ENCODE results near the gene EBF3.

The EBF3 gene

GRCh38 chr10:129970465-129971364 is 6.6 kb upstream of the EBF3 start:
- no peak overlapping the region for H3K27ac ChIP-seq (ENCODE audit: low read depth, low read length)
- no peaks in the 10 kb centered on the region for H3K9me3 ChIP-seq (ENCODE audit: control insufficient read depth, insufficient read depth, low read length)
- H3K4me3 ChIP-seq (ENCODE audit: low read depth, low read length): peak overlapping the region; percentile 34; the same call in 1 of the 2 replicates
- no peaks in the 10 kb centered on the region for H3K36me3 ChIP-seq (ENCODE audit: control insufficient read depth, insufficient read depth, low read length)
- H3K27me3 ChIP-seq (ENCODE audit: control insufficient read depth, insufficient read depth, low read length): peaks cover 98% of the 10 kb centered on the region
- H3K4me1 ChIP-seq (ENCODE audit: control insufficient read depth, insufficient read depth, low read length): peaks cover 44% of the 10 kb centered on the region
- H3K9ac ChIP-seq (ENCODE audit: low read depth, low read length): no peak overlapping the region

DNA sequence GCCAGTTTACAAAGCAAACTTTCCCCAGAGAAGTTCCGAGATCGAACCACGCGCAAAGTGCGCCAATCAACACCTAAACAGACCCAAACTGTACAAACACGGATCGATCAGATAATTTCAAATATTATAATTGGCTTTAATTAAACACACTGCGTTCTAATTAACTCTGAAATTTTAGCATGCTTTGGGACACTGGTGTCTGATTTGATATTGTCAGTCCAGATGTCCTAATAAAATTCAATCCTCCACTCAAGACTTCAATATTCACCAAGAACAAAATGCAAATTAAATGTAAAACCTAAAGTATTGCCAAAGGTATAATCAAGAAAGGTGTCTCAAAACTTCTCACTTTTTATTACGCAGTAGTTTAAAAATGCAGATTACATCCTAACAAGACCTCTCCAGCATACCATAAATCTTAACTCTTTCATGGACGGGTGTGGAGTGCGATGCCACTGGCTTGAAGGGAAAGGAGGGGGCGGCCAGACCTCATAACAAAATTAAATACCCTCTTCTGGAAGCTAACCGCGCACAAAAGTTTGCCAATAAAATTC is 5.9 kb upstream of the EBF3 start:
- Histone ChIP-seq H3K36me3 (ENCODE audit: control insufficient read depth, insufficient read depth, low read length) (no peaks in the 10 kb centered on the region), H3K27me3 (ENCODE audit: control insufficient read depth, insufficient read depth, low read length) (peaks cover 98% of the 10 kb centered on the region), H3K4me3 (ENCODE audit: low read depth, low read length) (0 out of 2 replicates have a peak overlapping the region, but pooled peaks have one; percentile 34), H3K27ac (ENCODE audit: low read depth, low read length) (no peak overlapping the region), H3K9me3 (ENCODE audit: control insufficient read depth, insufficient read depth, low read length) (no peaks in the 10 kb centered on the region), H3K9ac (ENCODE audit: low read depth, low read length) (no peak overlapping the region), H3K4me1 (ENCODE audit: control insufficient read depth, insufficient read depth, low read length) (peaks cover 44% of the 10 kb centered on the region)

DNA sequence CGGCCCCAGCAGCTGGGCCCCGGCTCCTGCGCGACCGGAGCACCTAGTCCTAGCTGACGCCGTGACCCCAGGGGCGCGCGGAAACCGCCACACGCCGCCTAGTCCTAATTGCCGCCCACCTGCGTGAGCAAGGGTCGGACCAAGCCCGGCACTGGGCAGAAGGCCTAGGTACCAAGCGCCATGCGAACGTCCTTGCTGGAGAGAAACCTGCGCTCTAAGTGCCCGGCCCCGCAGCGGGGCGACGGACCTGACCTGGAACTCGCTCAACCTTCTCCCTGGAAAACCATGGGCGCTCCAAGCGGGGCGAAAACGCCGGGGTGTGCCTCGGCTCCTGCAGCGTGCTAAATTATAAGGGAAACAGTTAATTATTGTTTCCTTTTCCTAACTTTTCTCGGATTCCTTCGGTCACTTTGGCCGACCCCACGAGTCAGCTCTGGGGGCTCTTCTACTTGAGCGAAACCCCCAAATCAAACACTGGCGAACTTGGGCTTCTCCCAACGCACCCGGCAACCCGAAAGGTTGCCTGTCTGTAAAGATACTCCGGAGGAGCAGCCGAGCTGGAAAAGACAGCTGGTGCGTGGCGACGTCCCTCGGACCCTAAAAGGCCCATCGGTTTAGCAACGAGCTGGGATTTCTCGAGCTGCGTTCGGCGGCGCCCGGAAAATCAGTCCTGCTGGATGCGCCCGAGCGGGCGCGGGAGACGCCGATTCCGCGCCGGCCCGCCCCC is 5.3 kb upstream of the EBF3 start:
- Histone ChIP-seq H3K36me3 (ENCODE audit: control insufficient read depth, insufficient read depth, low read length) (no peaks in the 10 kb centered on the region), H3K9me3 (ENCODE audit: control insufficient read depth, insufficient read depth, low read length) (no peaks in the 10 kb centered on the region), H3K27ac (ENCODE audit: low read depth, low read length) (no peak overlapping the region), H3K27me3 (ENCODE audit: control insufficient read depth, insufficient read depth, low read length) (peaks cover 98% of the 10 kb centered on the region), H3K4me1 (ENCODE audit: control insufficient read depth, insufficient read depth, low read length) (peaks cover 44% of the 10 kb centered on the region), H3K9ac (ENCODE audit: low read depth, low read length) (no peak overlapping the region), H3K4me3 (ENCODE audit: low read depth, low read length) (peak overlapping the region; percentile 20; the same call in 1 of the 2 replicates)

GRCh38 chr10:129968853-129969183 is 4.7 kb upstream of the EBF3 start:
- peaks cover 96% of the 10 kb centered on the region for H3K27me3 ChIP-seq (ENCODE audit: control insufficient read depth, insufficient read depth, low read length)
- H3K9ac ChIP-seq (ENCODE audit: low read depth, low read length): no peak overlapping the region
- peaks cover 44% of the 10 kb centered on the region for H3K4me1 ChIP-seq (ENCODE audit: control insufficient read depth, insufficient read depth, low read length)
- H3K27ac ChIP-seq (ENCODE audit: low read depth, low read length): no peak overlapping the region
- H3K9me3 ChIP-seq (ENCODE audit: control insufficient read depth, insufficient read depth, low read length): no peaks in the 10 kb centered on the region
- no peaks in the 10 kb centered on the region for H3K36me3 ChIP-seq (ENCODE audit: control insufficient read depth, insufficient read depth, low read length)
- peak overlapping the region; percentile 20; the same call in 1 of the 2 replicates for H3K4me3 ChIP-seq (ENCODE audit: low read depth, low read length)

DNA sequence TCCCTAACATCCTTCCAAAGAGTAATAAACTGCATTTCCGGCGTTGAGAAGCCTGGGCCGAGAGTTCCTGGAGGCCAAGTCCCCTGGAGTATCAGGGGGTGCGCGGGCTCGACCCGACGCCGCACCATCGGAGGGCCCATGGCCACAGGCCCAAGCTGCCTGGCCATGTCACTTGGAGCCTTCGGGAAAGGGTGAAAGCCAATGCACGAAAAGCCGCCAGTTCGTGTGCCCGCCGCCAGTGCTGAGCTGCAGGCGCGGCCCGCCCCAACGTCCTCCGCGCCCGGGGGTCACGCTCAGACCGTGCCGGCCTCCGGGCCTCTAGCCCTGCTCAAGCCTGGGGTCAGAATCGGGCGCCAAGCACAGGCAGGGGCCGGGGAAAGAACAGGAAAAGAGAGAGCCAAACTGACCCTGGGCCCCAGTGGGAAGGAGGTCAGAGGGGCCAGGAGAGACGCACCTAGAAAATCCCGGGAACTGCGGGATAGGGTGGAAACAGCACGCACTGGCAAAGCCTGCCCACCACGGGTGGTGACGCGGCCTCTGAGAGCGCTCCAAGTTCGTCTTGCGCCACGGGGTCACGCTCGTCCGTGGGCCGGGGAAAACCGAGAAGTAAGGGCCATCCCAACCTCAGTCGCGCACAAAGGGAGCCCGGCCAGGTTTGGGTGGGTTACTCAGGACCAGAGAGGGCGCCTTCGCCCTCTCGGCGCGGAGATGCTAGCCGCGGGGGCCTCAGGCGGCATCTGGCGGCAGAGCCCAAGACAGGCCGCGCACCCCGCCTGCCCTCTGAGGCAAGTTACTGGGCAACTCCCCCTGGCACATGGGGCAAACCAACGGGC is 4.2 kb upstream of the EBF3 start:
- Histone ChIP-seq H3K27me3 (ENCODE audit: control insufficient read depth, insufficient read depth, low read length) (peaks cover 96% of the 10 kb centered on the region), H3K9me3 (ENCODE audit: control insufficient read depth, insufficient read depth, low read length) (no peaks in the 10 kb centered on the region), H3K4me3 (ENCODE audit: low read depth, low read length) (no peak overlapping the region)

DNA sequence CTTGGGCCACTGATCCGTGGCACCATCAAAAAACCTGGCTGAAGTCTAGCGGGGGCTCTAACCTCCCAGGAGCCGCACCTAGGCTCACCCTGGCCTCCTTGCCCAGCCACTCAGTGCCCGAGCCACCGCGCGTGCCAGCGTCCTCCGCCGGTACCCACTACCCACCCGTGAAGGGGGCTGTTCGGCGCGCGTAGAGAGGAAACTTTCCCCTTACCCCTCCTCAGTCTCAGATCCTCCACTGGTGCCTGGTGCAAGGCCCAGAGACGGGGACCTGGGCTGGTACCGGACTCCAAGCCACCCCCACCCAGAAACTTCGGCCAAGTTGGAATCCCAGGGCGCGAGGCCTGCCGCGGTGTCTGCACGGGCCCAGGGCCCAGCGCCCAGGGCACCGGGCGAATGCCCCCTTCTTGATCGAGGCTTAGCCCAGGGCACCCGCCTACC is 3.5 kb upstream of the EBF3 start:
- Histone ChIP-seq H3K9ac (ENCODE audit: low read depth, low read length) (no peak overlapping the region), H3K4me3 (ENCODE audit: low read depth, low read length) (peak overlapping the region; percentile 34; the same call in 1 of the 2 replicates), H3K9me3 (ENCODE audit: control insufficient read depth, insufficient read depth, low read length) (no peaks in the 10 kb centered on the region), H3K27ac (ENCODE audit: low read depth, low read length) (no peak overlapping the region), H3K4me1 (ENCODE audit: control insufficient read depth, insufficient read depth, low read length) (peaks cover 48% of the 10 kb centered on the region), H3K27me3 (ENCODE audit: control insufficient read depth, insufficient read depth, low read length) (peaks cover 96% of the 10 kb centered on the region), H3K36me3 (ENCODE audit: control insufficient read depth, insufficient read depth, low read length) (no peaks in the 10 kb centered on the region)

More for the DNA sequence above, 4.2 kb upstream of the EBF3 start:
- Histone ChIP-seq H3K9ac (ENCODE audit: low read depth, low read length) (no peak overlapping the region), H3K27ac (ENCODE audit: low read depth, low read length) (no peak overlapping the region), H3K36me3 (ENCODE audit: control insufficient read depth, insufficient read depth, low read length) (no peaks in the 10 kb centered on the region), H3K4me1 (ENCODE audit: control insufficient read depth, insufficient read depth, low read length) (peaks cover 44% of the 10 kb centered on the region)

- peaks cover 96% of the 10 kb centered on the region for H3K27me3 ChIP-seq (ENCODE audit: control insufficient read depth, insufficient read depth, low read length)
- H3K36me3 ChIP-seq (ENCODE audit: control insufficient read depth, insufficient read depth, low read length): no peaks in the 10 kb centered on the region
- H3K9ac ChIP-seq (ENCODE audit: low read depth, low read length): no peak overlapping the region
- H3K9me3 ChIP-seq (ENCODE audit: control insufficient read depth, insufficient read depth, low read length): no peaks in the 10 kb centered on the region
- no peak overlapping the region for H3K27ac ChIP-seq (ENCODE audit: low read depth, low read length)
- H3K4me3 ChIP-seq (ENCODE audit: low read depth, low read length): peak overlapping the region; percentile 34; the same call in 1 of the 2 replicates
- H3K4me1 ChIP-seq (ENCODE audit: control insufficient read depth, insufficient read depth, low read length): peaks cover 50% of the 10 kb centered on the region
Observed at GRCh38 chr10:129966889-129967578, 3.0 kb upstream of the EBF3 start.

DNA sequence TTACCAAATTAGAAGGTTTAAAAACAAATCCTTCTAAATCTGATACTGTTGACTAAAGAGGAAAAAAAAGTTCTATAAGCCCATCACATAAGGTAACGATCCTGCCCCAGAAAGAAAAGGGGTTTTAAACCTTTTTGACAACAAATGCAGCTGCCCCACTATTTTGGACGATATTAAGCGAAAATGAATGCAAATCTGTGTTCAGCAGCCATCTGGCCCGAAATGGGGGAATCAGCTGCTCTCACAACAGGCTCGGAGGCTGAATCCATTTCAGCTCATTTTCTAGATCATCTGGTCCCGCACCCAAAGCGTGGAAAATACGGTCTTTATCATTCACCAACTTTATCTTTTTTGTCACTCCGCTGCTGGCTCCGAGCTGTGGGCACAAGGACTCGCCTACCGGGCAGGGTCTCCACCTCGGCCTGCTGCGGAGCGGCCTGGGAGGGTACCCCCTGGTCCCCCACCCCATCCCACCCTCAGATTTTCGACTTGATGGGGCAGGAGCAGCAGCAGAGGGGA is 2.4 kb upstream of the EBF3 start:
- H3K27ac ChIP-seq (ENCODE audit: low read depth, low read length): no peak overlapping the region
- no peak overlapping the region for H3K9ac ChIP-seq (ENCODE audit: low read depth, low read length)
- H3K4me1 ChIP-seq (ENCODE audit: control insufficient read depth, insufficient read depth, low read length): peaks cover 53% of the 10 kb centered on the region
- H3K4me3 ChIP-seq (ENCODE audit: low read depth, low read length): peak overlapping the region; percentile 34; the same call in 1 of the 2 replicates
- no peaks in the 10 kb centered on the region for H3K9me3 ChIP-seq (ENCODE audit: control insufficient read depth, insufficient read depth, low read length)
- peaks cover 97% of the 10 kb centered on the region for H3K27me3 ChIP-seq (ENCODE audit: control insufficient read depth, insufficient read depth, low read length)
- H3K36me3 ChIP-seq (ENCODE audit: control insufficient read depth, insufficient read depth, low read length): no peaks in the 10 kb centered on the region

DNA sequence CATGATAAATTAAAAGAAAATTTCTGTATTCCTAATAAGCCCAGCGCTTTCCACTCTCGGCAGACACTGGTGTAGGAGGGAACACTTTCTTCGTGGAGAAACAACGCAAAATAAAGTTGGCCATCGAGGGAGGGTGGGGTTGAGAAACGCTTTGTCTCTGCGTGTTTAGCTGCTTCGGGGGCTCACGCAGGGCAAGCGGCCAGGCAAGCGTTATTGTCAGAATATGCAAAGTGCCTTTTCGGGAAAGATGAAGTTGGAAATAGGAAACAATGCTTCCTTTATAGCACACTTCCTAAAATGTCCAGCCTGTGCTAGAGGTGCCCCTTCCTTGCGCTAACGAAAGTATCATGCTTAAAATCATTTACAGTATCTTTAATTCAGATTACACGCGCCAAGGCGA is 1.9 kb upstream of the EBF3 start:
- Histone ChIP-seq H3K9ac (ENCODE audit: low read depth, low read length) (no peak overlapping the region), H3K27me3 (ENCODE audit: control insufficient read depth, insufficient read depth, low read length) (peaks cover 98% of the 10 kb centered on the region), H3K27ac (ENCODE audit: low read depth, low read length) (no peak overlapping the region), H3K4me1 (ENCODE audit: control insufficient read depth, insufficient read depth, low read length) (peaks cover 57% of the 10 kb centered on the region), H3K36me3 (ENCODE audit: control insufficient read depth, insufficient read depth, low read length) (no peaks in the 10 kb centered on the region), H3K4me3 (ENCODE audit: low read depth, low read length) (no peak overlapping the region), H3K9me3 (ENCODE audit: control insufficient read depth, insufficient read depth, low read length) (no peaks in the 10 kb centered on the region)

GRCh38 chr10:129965425-129965808 is 1.3 kb upstream of the EBF3 start:
- no peaks in the 10 kb centered on the region for H3K9me3 ChIP-seq (ENCODE audit: control insufficient read depth, insufficient read depth, low read length)
- no peaks in the 10 kb centered on the region for H3K36me3 ChIP-seq (ENCODE audit: control insufficient read depth, insufficient read depth, low read length)
- peaks cover 57% of the 10 kb centered on the region for H3K4me1 ChIP-seq (ENCODE audit: control insufficient read depth, insufficient read depth, low read length)
- no peak overlapping the region for H3K9ac ChIP-seq (ENCODE audit: low read depth, low read length)
- H3K27ac ChIP-seq (ENCODE audit: low read depth, low read length): no peak overlapping the region
- peaks cover 98% of the 10 kb centered on the region for H3K27me3 ChIP-seq (ENCODE audit: control insufficient read depth, insufficient read depth, low read length)
- H3K4me3 ChIP-seq (ENCODE audit: low read depth, low read length): peak overlapping the region; percentile 46; the same call in 1 of the 2 replicates
